MM.1S (cell line): ENCODE data around the gene KIAA0040.

Experiments used
- DNase-seq: peaks from one replicate; pipeline ENCODE4 v3.0.0-alpha.2; 2015
- H2AFZ ChIP-seq: fragments of 300-600 bp; sonication (generic); 2 replicates; pipeline ENCODE4 v1.6.0; 2016; ENCODE audit warnings: antibody characterized with exemption, low read length
- H3F3A ChIP-seq: fragments of 300-600 bp; sonication (generic); 2 replicates; pipeline ENCODE4 v1.6.1; 2016; ENCODE audit warnings: mild to moderate bottlenecking, antibody characterized with exemption, low read length, moderate library complexity, mixed read lengths; ENCODE audit not compliant: insufficient read depth
- H3K27ac ChIP-seq: fragments of 300-600 bp; sonication (generic); 2 replicates; pipeline ENCODE4 v1.5.1; 2016; ENCODE audit warnings: mild to moderate bottlenecking, low read length
- H3K27me3 ChIP-seq: fragments of 300-600 bp; sonication (generic); replicated peaks from 2 replicates; pipeline ENCODE4 v1.6.0; 2016; ENCODE audit warnings: low read length; ENCODE audit not compliant: insufficient read depth
- H3K36me3 ChIP-seq: fragments of 300-600 bp; sonication (generic); replicated peaks from 2 replicates; pipeline ENCODE4 v1.6.1; 2016; ENCODE audit warnings: mild to moderate bottlenecking, low read length, mixed read lengths; ENCODE audit not compliant: insufficient read depth
- H3K4me1 ChIP-seq: fragments of 300-600 bp; sonication (generic); 2 replicates; pipeline ENCODE4 v1.6.1; 2016; ENCODE audit warnings: low read length, mixed read lengths
- H3K4me2 ChIP-seq: fragments of 300-600 bp; sonication (generic); 2 replicates; pipeline ENCODE4 v1.6.0; 2016; ENCODE audit warnings: low read depth, low read length
- H3K4me3 ChIP-seq: fragments of 300-600 bp; sonication (generic); 2 replicates; pipeline ENCODE4 v1.5.1; 2016; ENCODE audit warnings: low read length, mixed read lengths
- H3K79me2 ChIP-seq: fragments of 300-600 bp; sonication (generic); 2 replicates; pipeline ENCODE4 v1.6.1; 2016; ENCODE audit warnings: mixed run types, low read length, mixed read lengths
- H3K9ac ChIP-seq: fragments of 300-600 bp; sonication (generic); 2 replicates; pipeline ENCODE4 v1.6.1; 2016; ENCODE audit warnings: low read length, mixed read lengths
- H3K9me2 ChIP-seq: fragments of 300-600 bp; sonication (generic); replicated peaks from 2 replicates; pipeline ENCODE4 v1.6.1; 2016; ENCODE audit warnings: mild to moderate bottlenecking, low read length, mixed read lengths; ENCODE audit not compliant: insufficient read depth
- H3K9me3 ChIP-seq: fragments of 300-600 bp; sonication (generic); replicated peaks from 2 replicates; pipeline ENCODE4 v1.6.1; 2016; ENCODE audit warnings: mild to moderate bottlenecking, low read length, mixed read lengths; ENCODE audit not compliant: insufficient read depth
- H4K20me1 ChIP-seq: fragments of 300-600 bp; sonication (generic); 2 replicates; pipeline ENCODE4 v1.6.1; 2016; ENCODE audit warnings: mild to moderate bottlenecking, low read length, moderate library complexity, mixed read lengths; ENCODE audit not compliant: insufficient read depth
- CTCF ChIP-seq: fragments of 300-600 bp; sonication (generic); IDR thresholded peaks from 2 replicates; pipeline ENCODE4 v1.5.1; 2016; ENCODE audit warnings: antibody characterized with exemption, low read length, mixed read lengths
- EZH2 ChIP-seq: fragments of 300-600 bp; sonication (generic); optimal IDR thresholded peaks from 2 replicates; pipeline ENCODE3; 2017; ENCODE audit warnings: low read depth, mild to moderate bottlenecking, antibody characterized with exemption, low read length, mixed read lengths
- EZH2phosphoT487 ChIP-seq: fragments of 300-600 bp; sonication (generic); IDR thresholded peaks from 2 replicates; pipeline ENCODE4 v1.6.1; 2018; ENCODE audit warnings: antibody characterized with exemption, low read length

The KIAA0040 gene

GRCh38 chr1:175232335-175232734, 39.8 kb upstream of the KIAA0040 start:
- Histone ChIP-seq H3K4me2 (no peak overlapping the region), H3K27me3 (no peaks in the 10 kb centered on the region), H3F3A (peaks cover 13% of the 10 kb centered on the region), H3K4me3 (no peak overlapping the region), H3K9ac (no peak overlapping the region), H2AFZ (no peak overlapping the region), H3K9me2 (no peaks in the 10 kb centered on the region), H3K4me1 (peaks cover 26% of the 10 kb centered on the region), H3K79me2 (no peaks in the 10 kb centered on the region), H3K36me3 (no peaks in the 10 kb centered on the region), H4K20me1 (no peaks in the 10 kb centered on the region), H3K9me3 (no peaks in the 10 kb centered on the region), H3K27ac (no peak overlapping the region)
- TF ChIP-seq CTCF (no peak), EZH2 (no peak), EZH2phosphoT487 (no peak)
- no peak for DNase-seq

- Histone ChIP-seq H4K20me1 (no peaks in the 10 kb centered on the region), H3F3A (no peaks in the 10 kb centered on the region), H3K9me2 (no peaks in the 10 kb centered on the region), H3K9me3 (no peaks in the 10 kb centered on the region), H3K27ac (no peak overlapping the region), H3K4me2 (no peak overlapping the region), H3K79me2 (no peaks in the 10 kb centered on the region), H3K9ac (no peak overlapping the region), H3K4me1 (no peaks in the 10 kb centered on the region), H3K36me3 (no peaks in the 10 kb centered on the region), H2AFZ (no peak overlapping the region), H3K4me3 (no peak overlapping the region), H3K27me3 (no peaks in the 10 kb centered on the region)
- TF ChIP-seq CTCF (no peak), EZH2phosphoT487 (no peak), EZH2 (no peak)
- DNase-seq: no peak
Observed at GRCh38 chr1:175225805-175226129, 33.2 kb upstream of the KIAA0040 start.

- Histone ChIP-seq H3K9me2 (no peaks in the 10 kb centered on the region), H3F3A (no peaks in the 10 kb centered on the region), H3K9me3 (no peaks in the 10 kb centered on the region), H3K27ac (no peak overlapping the region), H3K4me1 (peaks cover 13% of the 10 kb centered on the region), H3K9ac (no peak overlapping the region), H2AFZ (no peak overlapping the region), H3K36me3 (no peaks in the 10 kb centered on the region), H3K27me3 (no peaks in the 10 kb centered on the region), H3K4me3 (no peak overlapping the region), H3K79me2 (no peaks in the 10 kb centered on the region), H4K20me1 (no peaks in the 10 kb centered on the region), H3K4me2 (no peak overlapping the region)
- DNase-seq: no peak
- TF ChIP-seq EZH2phosphoT487 (no peak), CTCF (no peak), EZH2 (no peak)
Observed at GRCh38 chr1:175222296-175222938, 29.8 kb upstream of the KIAA0040 start.
